ENCODE data around the gene DENND4A.

The DENND4A gene

DNA sequence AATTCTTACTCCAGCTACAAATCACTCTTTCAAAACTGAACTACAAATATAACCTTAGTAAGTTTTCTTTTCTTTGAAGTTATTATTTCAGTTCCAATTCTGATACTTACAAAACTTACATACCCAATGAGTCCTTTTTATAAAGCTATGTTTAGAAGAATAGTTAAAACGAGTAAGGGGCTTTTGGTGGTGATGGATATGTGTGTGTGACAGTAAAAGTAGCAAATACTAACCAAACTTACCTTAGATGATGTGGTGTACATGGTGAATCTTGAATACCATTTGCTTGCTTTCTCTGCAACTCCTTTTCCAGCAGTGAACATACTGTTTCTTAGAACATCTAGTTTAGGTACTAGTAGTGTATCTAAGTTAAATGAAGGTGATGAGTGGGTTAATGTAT, 101.9 kb downstream of the DENND4A start:
- no peaks in the 10 kb centered on the region for H3K9me3 ChIP-seq (ENCODE audit: low read length)
- H3K9ac ChIP-seq (ENCODE audit: low read length) = no peak overlapping the region
- no peak overlapping the region for H3K4me3 ChIP-seq (ENCODE audit: low read depth in 1 of 2, low read length in 2 of 2)
- H3K4me1 ChIP-seq (ENCODE audit: insufficient read depth, low read length) = no peaks in the 10 kb centered on the region
- H3K27ac ChIP-seq (ENCODE audit: low read depth, low read length) = no peak overlapping the region
- peaks cover 22% of the 10 kb centered on the region for H3K36me3 ChIP-seq (ENCODE audit: insufficient read depth, low read length)
- no peaks in the 10 kb centered on the region for H3K27me3 ChIP-seq (ENCODE audit: control insufficient read depth in 1 of 2, insufficient read depth in 2 of 2, low read length in 2 of 2)

DNA sequence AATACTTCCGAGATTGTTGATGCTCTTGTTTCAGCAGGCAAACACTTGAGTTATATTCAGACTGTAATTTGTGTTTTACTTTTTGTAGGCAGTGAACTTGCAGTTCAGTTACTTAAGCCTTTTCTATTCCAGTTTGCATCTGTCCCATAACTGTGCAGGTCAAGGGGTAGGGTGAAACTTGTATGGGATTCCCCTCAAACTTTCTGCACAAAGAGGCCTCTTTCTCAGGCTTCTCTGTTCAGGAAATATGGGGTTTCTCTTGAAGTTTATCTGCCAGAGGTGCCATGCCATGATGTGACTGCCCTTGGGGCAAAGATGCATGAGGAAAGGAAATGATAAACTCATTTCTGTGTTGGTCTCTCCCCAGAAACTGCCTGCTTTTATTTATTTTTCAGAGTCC, 103.6 kb downstream of the DENND4A start:
- Histone ChIP-seq H3K27ac (ENCODE audit: low read depth, low read length) (no peak overlapping the region), H3K36me3 (ENCODE audit: insufficient read depth, low read length) (peaks cover 22% of the 10 kb centered on the region), H3K9me3 (ENCODE audit: low read length) (no peaks in the 10 kb centered on the region), H3K4me3 (ENCODE audit: low read depth in 1 of 2, low read length in 2 of 2) (no peak overlapping the region), H3K4me1 (ENCODE audit: insufficient read depth, low read length) (no peaks in the 10 kb centered on the region), H3K27me3 (ENCODE audit: control insufficient read depth in 1 of 2, insufficient read depth in 2 of 2, low read length in 2 of 2) (no peaks in the 10 kb centered on the region), H3K9ac (ENCODE audit: low read length) (no peak overlapping the region)

DNA sequence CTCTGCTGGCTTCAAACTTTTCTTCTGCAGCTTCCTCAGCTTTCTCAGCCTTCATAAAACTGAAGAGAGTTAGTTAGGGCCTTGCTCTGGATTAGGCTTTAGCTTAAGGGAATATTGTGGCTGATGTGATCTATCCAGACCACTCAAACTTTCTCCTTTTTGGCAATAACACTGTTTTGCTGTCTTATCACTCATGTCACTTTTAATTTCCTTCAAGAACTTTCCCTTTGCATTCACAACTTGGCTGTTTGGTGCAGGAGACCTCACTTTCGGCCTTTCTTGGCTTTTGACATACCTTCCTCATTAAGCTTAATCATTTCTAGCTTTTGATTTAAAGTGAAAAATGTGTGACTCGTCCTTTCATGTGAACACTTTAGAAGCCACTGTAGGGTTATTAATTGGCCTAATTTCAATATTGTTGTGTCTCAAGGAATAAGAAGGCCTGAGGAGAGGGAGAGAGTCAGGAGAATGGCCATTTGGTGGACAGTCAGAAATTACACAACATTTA, 109.6 kb downstream of the DENND4A start:
- no peak overlapping the region for H3K4me3 ChIP-seq (ENCODE audit: low read depth in 1 of 2, low read length in 2 of 2)
- no peaks in the 10 kb centered on the region for H3K36me3 ChIP-seq (ENCODE audit: insufficient read depth, low read length)
- no peaks in the 10 kb centered on the region for H3K27me3 ChIP-seq (ENCODE audit: control insufficient read depth in 1 of 2, insufficient read depth in 2 of 2, low read length in 2 of 2)
- no peak overlapping the region for H3K9ac ChIP-seq (ENCODE audit: low read length)
- no peaks in the 10 kb centered on the region for H3K9me3 ChIP-seq (ENCODE audit: low read length)
- H3K4me1 ChIP-seq (ENCODE audit: insufficient read depth, low read length) = no peaks in the 10 kb centered on the region
- no peak overlapping the region for H3K27ac ChIP-seq (ENCODE audit: low read depth, low read length)

DNA sequence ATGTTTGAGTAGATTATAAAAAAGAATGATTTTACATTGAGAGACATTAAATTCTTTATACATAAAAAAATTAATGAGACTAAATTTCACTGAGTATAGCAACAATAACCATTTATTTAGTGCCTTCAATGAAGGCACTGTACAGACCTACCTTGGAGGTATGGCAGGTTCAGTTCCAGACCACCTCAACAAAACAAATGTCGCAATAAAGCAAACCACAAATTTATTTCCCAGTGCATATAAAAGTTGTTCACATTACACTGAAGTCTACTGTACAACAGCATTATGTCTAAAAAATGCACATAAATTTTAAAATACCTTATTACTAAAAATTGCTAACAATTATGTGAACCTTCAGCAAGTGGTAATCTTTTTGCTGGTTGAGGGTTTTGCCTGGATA, 111.5 kb downstream of the DENND4A start:
- H3K9me3 ChIP-seq (ENCODE audit: low read length) = no peaks in the 10 kb centered on the region
- H3K36me3 ChIP-seq (ENCODE audit: insufficient read depth, low read length) = no peaks in the 10 kb centered on the region
- H3K4me3 ChIP-seq (ENCODE audit: low read depth in 1 of 2, low read length in 2 of 2) = no peak overlapping the region
- H3K4me1 ChIP-seq (ENCODE audit: insufficient read depth, low read length) = no peaks in the 10 kb centered on the region
- H3K27me3 ChIP-seq (ENCODE audit: control insufficient read depth in 1 of 2, insufficient read depth in 2 of 2, low read length in 2 of 2) = no peaks in the 10 kb centered on the region
- H3K27ac ChIP-seq (ENCODE audit: low read depth, low read length) = no peak overlapping the region
- no peak overlapping the region for H3K9ac ChIP-seq (ENCODE audit: low read length)

DNA sequence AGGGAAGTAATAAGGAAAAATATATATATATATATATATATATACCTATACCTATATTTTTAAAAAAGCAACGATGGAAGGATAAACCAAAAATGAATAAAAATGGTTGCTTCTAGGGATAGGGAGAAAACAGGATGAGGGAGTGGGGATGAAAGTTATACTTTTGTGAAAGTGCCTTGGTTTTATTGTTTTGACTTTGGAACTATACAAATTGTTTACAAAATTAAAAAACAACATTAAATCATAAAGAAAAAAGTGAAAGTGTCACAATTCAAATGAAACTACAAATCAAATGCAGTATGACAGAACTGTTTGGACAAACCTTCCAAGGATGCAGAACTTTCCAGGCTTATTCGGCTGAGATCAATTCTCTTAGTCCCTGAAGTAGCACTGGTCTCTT, 116.0 kb downstream of the DENND4A start:
- Histone ChIP-seq H3K4me3 (ENCODE audit: low read depth in 1 of 2, low read length in 2 of 2) (no peak overlapping the region), H3K9ac (ENCODE audit: low read length) (no peak overlapping the region), H3K9me3 (ENCODE audit: low read length) (no peaks in the 10 kb centered on the region), H3K36me3 (ENCODE audit: insufficient read depth, low read length) (peaks cover 10% of the 10 kb centered on the region), H3K4me1 (ENCODE audit: insufficient read depth, low read length) (no peaks in the 10 kb centered on the region), H3K27ac (ENCODE audit: low read depth, low read length) (no peak overlapping the region), H3K27me3 (ENCODE audit: control insufficient read depth in 1 of 2, insufficient read depth in 2 of 2, low read length in 2 of 2) (no peaks in the 10 kb centered on the region)

DNA sequence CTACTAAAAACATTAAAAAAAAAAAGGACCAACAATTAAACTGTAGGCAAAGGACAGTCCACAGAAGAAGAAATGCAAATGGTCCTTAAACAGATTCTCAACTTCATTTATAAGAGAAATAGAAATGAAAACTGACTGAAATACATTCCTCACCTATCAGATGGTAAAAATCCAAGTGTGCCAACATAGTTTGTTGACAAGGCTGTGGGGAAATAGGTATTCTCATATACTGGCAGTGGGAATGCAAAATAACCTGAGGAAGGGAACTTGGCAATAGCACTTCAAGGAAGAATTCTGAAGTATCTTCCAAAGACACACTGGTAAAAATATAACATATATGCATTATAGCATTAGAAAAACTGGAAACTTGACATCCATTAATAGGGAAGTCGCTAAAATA, 116.5 kb downstream of the DENND4A start:
- peaks cover 16% of the 10 kb centered on the region for H3K36me3 ChIP-seq (ENCODE audit: insufficient read depth, low read length)
- no peaks in the 10 kb centered on the region for H3K4me1 ChIP-seq (ENCODE audit: insufficient read depth, low read length)
- no peak overlapping the region for H3K4me3 ChIP-seq (ENCODE audit: low read depth in 1 of 2, low read length in 2 of 2)
- no peak overlapping the region for H3K9ac ChIP-seq (ENCODE audit: low read length)
- no peaks in the 10 kb centered on the region for H3K9me3 ChIP-seq (ENCODE audit: low read length)
- no peaks in the 10 kb centered on the region for H3K27me3 ChIP-seq (ENCODE audit: control insufficient read depth in 1 of 2, insufficient read depth in 2 of 2, low read length in 2 of 2)
- no peak overlapping the region for H3K27ac ChIP-seq (ENCODE audit: low read depth, low read length)

DNA sequence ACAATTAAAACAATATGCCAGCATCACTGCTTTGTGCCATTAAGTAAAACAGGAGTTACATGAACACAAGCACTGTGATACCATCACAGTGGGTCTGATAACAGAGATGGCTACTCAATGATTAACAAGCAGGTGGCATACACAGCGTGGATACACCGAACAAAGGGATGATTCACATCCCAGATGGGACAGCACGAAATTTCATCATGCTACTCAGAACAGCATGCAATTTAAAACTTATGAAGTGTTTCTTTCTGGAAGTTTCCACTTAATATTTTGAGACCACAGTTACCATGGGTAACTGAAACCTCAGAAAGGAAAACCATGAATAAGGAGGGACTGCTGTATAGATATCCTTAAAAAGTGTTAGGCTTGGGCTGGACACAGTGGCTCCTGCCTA, 125.8 kb downstream of the DENND4A start:
- Histone ChIP-seq H3K4me3 (ENCODE audit: low read depth in 1 of 2, low read length in 2 of 2) (no peak overlapping the region), H3K36me3 (ENCODE audit: insufficient read depth, low read length) (peaks cover 41% of the 10 kb centered on the region), H3K4me1 (ENCODE audit: insufficient read depth, low read length) (no peaks in the 10 kb centered on the region), H3K9me3 (ENCODE audit: low read length) (no peaks in the 10 kb centered on the region), H3K27me3 (ENCODE audit: control insufficient read depth in 1 of 2, insufficient read depth in 2 of 2, low read length in 2 of 2) (no peaks in the 10 kb centered on the region), H3K27ac (ENCODE audit: low read depth, low read length) (no peak overlapping the region), H3K9ac (ENCODE audit: low read length) (no peak overlapping the region)

DNA sequence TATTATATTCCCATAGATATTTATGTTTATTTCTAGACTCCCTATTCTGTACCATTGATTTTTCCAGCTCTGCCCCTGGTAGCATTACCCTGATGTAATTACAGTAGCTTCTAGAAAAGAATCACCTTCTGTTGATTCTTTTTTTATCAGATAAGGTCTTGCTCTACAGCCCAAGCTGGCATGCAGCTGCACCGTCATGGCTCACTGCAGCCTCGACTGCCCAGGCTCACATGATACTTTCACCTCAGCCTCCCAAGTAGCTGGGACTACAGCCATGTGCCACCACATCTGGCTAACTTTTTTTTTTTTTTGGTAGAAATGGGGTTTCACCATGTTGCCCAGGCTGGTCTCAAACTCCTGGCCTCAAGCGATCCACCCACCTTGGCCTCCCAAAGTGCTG, 128.6 kb downstream of the DENND4A start:
- Histone ChIP-seq H3K4me3 (ENCODE audit: low read depth in 1 of 2, low read length in 2 of 2) (no peak overlapping the region), H3K9me3 (ENCODE audit: low read length) (no peaks in the 10 kb centered on the region), H3K9ac (ENCODE audit: low read length) (no peak overlapping the region), H3K27ac (ENCODE audit: low read depth, low read length) (no peak overlapping the region), H3K4me1 (ENCODE audit: insufficient read depth, low read length) (no peaks in the 10 kb centered on the region), H3K27me3 (ENCODE audit: control insufficient read depth in 1 of 2, insufficient read depth in 2 of 2, low read length in 2 of 2) (no peaks in the 10 kb centered on the region), H3K36me3 (ENCODE audit: insufficient read depth, low read length) (peaks cover 35% of the 10 kb centered on the region)

DNA sequence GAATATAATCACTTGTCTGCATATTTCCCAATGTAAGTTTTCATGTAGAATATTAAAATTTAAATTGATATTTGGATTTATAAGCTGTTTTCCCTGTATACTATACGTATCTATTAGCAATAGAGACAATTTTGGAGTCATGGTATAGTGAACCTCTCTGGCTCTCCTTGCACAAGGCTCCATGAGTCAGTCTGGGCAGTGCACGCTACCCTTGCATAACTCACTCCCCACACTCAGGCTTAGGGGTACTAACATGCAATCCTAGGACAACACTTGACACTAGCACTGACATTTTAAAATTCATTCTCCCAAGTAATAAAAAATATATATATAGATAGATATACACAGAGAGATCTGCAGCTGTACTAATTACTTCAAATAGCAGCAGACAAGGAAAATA, 131.2 kb downstream of the DENND4A start:
- Histone ChIP-seq H3K9ac (ENCODE audit: low read length) (no peak overlapping the region), H3K9me3 (ENCODE audit: low read length) (no peaks in the 10 kb centered on the region), H3K4me1 (ENCODE audit: insufficient read depth, low read length) (no peaks in the 10 kb centered on the region), H3K27ac (ENCODE audit: low read depth, low read length) (no peak overlapping the region), H3K4me3 (ENCODE audit: low read depth in 1 of 2, low read length in 2 of 2) (no peak overlapping the region), H3K36me3 (ENCODE audit: insufficient read depth, low read length) (peaks cover 36% of the 10 kb centered on the region), H3K27me3 (ENCODE audit: control insufficient read depth in 1 of 2, insufficient read depth in 2 of 2, low read length in 2 of 2) (no peaks in the 10 kb centered on the region)

DNA sequence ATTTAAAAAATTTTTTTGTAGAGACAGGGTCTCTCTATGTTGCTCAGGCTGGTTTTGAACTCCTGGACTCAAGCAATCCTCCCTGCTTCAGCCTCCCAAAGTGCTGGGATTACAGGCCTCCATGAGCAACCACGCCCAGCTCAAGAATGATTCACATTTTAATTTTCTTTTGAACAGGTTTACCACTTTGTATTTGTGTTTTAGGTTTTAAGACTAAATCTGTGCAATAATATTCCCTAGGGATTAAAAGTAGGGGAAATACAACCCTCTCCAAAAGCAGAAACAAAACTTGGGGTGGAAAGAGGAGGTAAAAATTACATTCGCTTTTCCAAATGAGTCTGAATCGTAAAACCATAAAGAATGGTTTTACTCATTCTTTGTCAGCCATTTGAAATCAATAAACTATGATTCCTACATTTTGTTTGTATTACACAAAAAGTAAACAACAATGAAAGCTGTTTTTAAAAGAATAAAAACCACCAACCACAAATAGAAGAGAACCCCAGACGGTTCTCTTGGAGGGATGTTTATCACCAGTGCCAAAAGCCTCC, 132.5 kb downstream of the DENND4A start:
- peaks cover 33% of the 10 kb centered on the region for H3K36me3 ChIP-seq (ENCODE audit: insufficient read depth, low read length)
- H3K27ac ChIP-seq (ENCODE audit: low read depth, low read length) = no peak overlapping the region
- H3K27me3 ChIP-seq (ENCODE audit: control insufficient read depth in 1 of 2, insufficient read depth in 2 of 2, low read length in 2 of 2) = no peaks in the 10 kb centered on the region
- H3K4me1 ChIP-seq (ENCODE audit: insufficient read depth, low read length) = no peaks in the 10 kb centered on the region
- H3K9me3 ChIP-seq (ENCODE audit: low read length) = no peaks in the 10 kb centered on the region
- H3K4me3 ChIP-seq (ENCODE audit: low read depth in 1 of 2, low read length in 2 of 2) = no peak overlapping the region
- H3K9ac ChIP-seq (ENCODE audit: low read length) = no peak overlapping the region

DNA sequence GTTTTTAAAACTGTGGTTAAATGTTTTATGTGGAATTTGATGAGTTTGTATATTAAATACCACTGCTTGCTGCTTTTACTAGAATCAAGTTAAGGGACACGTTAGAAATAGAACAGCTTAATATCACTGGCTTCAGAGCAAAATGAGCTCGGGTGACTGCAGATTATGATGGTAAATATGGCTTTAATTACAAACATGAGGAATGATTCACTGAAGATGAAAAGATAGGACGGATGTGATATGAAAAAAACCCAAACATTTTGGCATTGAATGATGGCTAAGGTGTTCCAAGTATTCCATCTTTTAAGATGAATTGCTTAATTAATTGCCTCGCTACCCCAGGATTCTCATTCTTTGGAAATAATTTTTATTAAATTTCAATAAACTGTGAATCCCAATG, 136.6 kb downstream of the DENND4A start:
- Histone ChIP-seq H3K4me3 (ENCODE audit: low read depth in 1 of 2, low read length in 2 of 2) (no peak overlapping the region), H3K27me3 (ENCODE audit: control insufficient read depth in 1 of 2, insufficient read depth in 2 of 2, low read length in 2 of 2) (no peaks in the 10 kb centered on the region), H3K27ac (ENCODE audit: low read depth, low read length) (no peak overlapping the region), H3K36me3 (ENCODE audit: insufficient read depth, low read length) (peaks cover 29% of the 10 kb centered on the region), H3K9me3 (ENCODE audit: low read length) (no peaks in the 10 kb centered on the region), H3K4me1 (ENCODE audit: insufficient read depth, low read length) (no peaks in the 10 kb centered on the region), H3K9ac (ENCODE audit: low read length) (no peak overlapping the region)

DNA sequence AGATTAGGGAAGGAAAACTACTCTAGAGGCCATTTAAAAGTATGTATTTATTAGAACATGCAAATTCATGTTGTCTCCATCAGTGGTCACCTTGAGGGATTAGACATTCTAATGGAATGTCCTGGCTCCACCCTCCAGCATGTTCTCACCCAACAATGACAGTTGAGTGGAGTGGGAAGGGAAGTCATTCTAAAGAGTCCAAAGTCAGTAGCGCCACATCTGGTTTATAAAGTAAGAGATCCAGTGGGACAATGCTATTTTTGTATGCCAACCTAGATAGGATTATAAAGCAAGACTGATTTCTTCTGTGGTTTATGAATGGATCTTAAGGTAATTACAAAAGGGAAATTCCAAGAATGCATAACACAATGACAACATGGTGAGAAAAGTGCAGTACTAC, 137.1 kb downstream of the DENND4A start:
- Histone ChIP-seq H3K36me3 (ENCODE audit: insufficient read depth, low read length) (peaks cover 26% of the 10 kb centered on the region), H3K27ac (ENCODE audit: low read depth, low read length) (no peak overlapping the region)

More for the DNA sequence above, 137.1 kb downstream of the DENND4A start:
- Histone ChIP-seq H3K27me3 (ENCODE audit: control insufficient read depth in 1 of 2, insufficient read depth in 2 of 2, low read length in 2 of 2) (no peaks in the 10 kb centered on the region), H3K4me3 (ENCODE audit: low read depth in 1 of 2, low read length in 2 of 2) (no peak overlapping the region), H3K9ac (ENCODE audit: low read length) (no peak overlapping the region), H3K9me3 (ENCODE audit: low read length) (no peaks in the 10 kb centered on the region), H3K4me1 (ENCODE audit: insufficient read depth, low read length) (no peaks in the 10 kb centered on the region)

Data from muscle layer of colon (tissue), 2 donors.